ENCODE results near the gene PTPRG.

DNA sequence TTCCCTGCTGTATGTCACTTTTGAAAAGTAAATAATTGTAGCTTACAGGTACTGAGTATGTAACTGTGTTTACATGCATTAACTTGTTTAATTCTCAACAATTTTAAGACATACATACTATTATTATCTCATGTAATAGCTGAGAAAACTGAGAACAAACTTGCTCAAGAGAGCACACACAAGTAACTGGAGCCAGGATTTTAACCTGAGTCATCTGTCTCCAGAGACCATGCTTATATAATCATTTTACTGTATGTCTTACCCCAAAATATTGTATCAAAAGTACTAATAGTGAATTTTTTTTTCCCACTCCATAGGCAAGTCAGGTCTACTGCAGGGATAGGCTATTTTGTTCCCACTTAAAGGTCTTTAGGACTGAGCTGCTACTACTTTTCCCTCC is 716.6 kb downstream of the PTPRG start:
- no peak for TF ChIP-seq POLR2A (IDR thresholded peaks at IDR 0.05; ENCODE audit: low read length)
- TF ChIP-seq GATA1 (IDR thresholded peaks at IDR 0.05; ENCODE audit: low read depth, low read length): no peak
